AG09309 (cell line): ENCODE data around the gene NTMT2.

Source experiments
- DNase-seq: peaks from one replicate; pipeline ENCODE4 v3.0.0-alpha.2; 2010; ENCODE audit warnings: low read depth
- H3K4me3 ChIP-seq: 2 replicates; pipeline ENCODE4 v1.5.1; 2011; ENCODE audit warnings: mild to moderate bottlenecking, low read depth, low read length, moderate library complexity; ENCODE audit not compliant: control insufficient read depth
- CTCF ChIP-seq: IDR thresholded peaks from 2 replicates; pipeline ENCODE4 v1.5.1; 2011; ENCODE audit warnings: mild to moderate bottlenecking, low read depth, low read length, inconsistent platforms; ENCODE audit not compliant: insufficient read depth, control insufficient read depth; ENCODE audit errors: missing control alignments

NTMT2 gene

GRCh38 chr1:170153417-170153816, 7.7 kb downstream of the NTMT2 start:
- no peak for TF ChIP-seq CTCF
- DNase-seq = no peak
- no peak overlapping the region for H3K4me3 ChIP-seq

- DNase-seq = no peak
- TF ChIP-seq CTCF = no peak
- H3K4me3 ChIP-seq = no peak overlapping the region
These were observed 9.3 kb downstream of the NTMT2 start for GRCh38 chr1:170155055-170155454.

GRCh38 chr1:170156594-170156993, 10.8 kb downstream of the NTMT2 start:
- TF ChIP-seq CTCF = no peak
- no peak for DNase-seq
- no peak overlapping the region for H3K4me3 ChIP-seq

GRCh38 chr1:170157820-170158219, 12.1 kb downstream of the NTMT2 start:
- H3K4me3 ChIP-seq = no peak overlapping the region
- TF ChIP-seq CTCF = no peak
- no peak for DNase-seq

- TF ChIP-seq CTCF = no peak
- no peak overlapping the region for H3K4me3 ChIP-seq
- peak; percentile 92 for DNase-seq
These were observed 16.9 kb downstream of the NTMT2 start for GRCh38 chr1:170162459-170163246.

- H3K4me3 ChIP-seq = no peak overlapping the region
- no peak for TF ChIP-seq CTCF
- DNase-seq = no peak
These were observed 18.5 kb downstream of the NTMT2 start for GRCh38 chr1:170164103-170164763.
